ENCODE data around the gene FBXW5.
A peak's percentile ranks its signal among the peaks of the same experiment; 100 is the strongest.

Gene FBXW5

GRCh38 chr9:136902259-136902821 lies 42.2 kb downstream of the FBXW5 start:
- peak; percentile 91 for DNase-seq

GRCh38 chr9:136901516-136902258 lies 42.9 kb downstream of the FBXW5 start:
- DNase-seq, result peak; percentile 86

GRCh38 chr9:136900988-136901515 lies 43.5 kb downstream of the FBXW5 start:
- no peak for DNase-seq

GRCh38 chr9:136900556-136900955 lies 44.0 kb downstream of the FBXW5 start:
- DNase-seq, result no peak

- no peak for DNase-seq
Observed at GRCh38 chr9:136899196-136899595, 45.3 kb downstream of the FBXW5 start.

GRCh38 chr9:136898483-136899100 lies 45.9 kb downstream of the FBXW5 start:
- no peak for DNase-seq

GRCh38 chr9:136896027-136896426 lies 48.5 kb downstream of the FBXW5 start:
- DNase-seq, result no peak

- no peak for DNase-seq
Observed at GRCh38 chr9:136890661-136891060, 53.9 kb downstream of the FBXW5 start.
